H9 (cell line): ENCODE measurements around the gene NCAPG. TPM values are rescaled to one million over a fixed set of nuclear protein-coding genes. Genes with fewer than 3 reads are reported as not detected.

Experiments used
- DNase-seq: peaks from one replicate; pipeline ENCODE4 v3.0.0-alpha.2; 2017
- H2AFZ ChIP-seq: one replicate; pipeline ENCODE4 v1.6.1; 2013; ENCODE audit warnings: mild to moderate bottlenecking, low read length, control low read depth, moderate library complexity
- H2AK5ac ChIP-seq: 2 replicates; pipeline ENCODE4 v1.6.1; 2013; ENCODE audit warnings: low read length, control low read depth, mixed read lengths; ENCODE audit not compliant: insufficient read length
- H2BK120ac ChIP-seq: one replicate; pipeline ENCODE4 v1.6.1; 2013; ENCODE audit warnings: low read depth, mild to moderate bottlenecking, low read length, control low read depth, inconsistent platforms; ENCODE audit not compliant: poor library complexity, severe bottlenecking
- H2BK12ac ChIP-seq: 2 replicates; pipeline ENCODE4 v1.6.1; 2013; ENCODE audit warnings: low read length, control low read depth, mixed read lengths, low read depth; ENCODE audit not compliant: insufficient read length
- H2BK15ac ChIP-seq: 2 replicates; pipeline ENCODE4 v1.6.1; 2013; ENCODE audit warnings: low read depth, low read length, control low read depth
- H2BK20ac ChIP-seq: one replicate; pipeline ENCODE4 v1.6.1; 2013; ENCODE audit warnings: low read depth, mild to moderate bottlenecking, low read length, control low read depth, inconsistent platforms; ENCODE audit not compliant: poor library complexity, severe bottlenecking
- H2BK5ac ChIP-seq: 2 replicates; pipeline ENCODE4 v1.6.1; 2013; ENCODE audit warnings: low read length, control low read depth, mixed read lengths; ENCODE audit not compliant: insufficient read length
- H3K14ac ChIP-seq: 2 replicates; pipeline ENCODE4 v1.6.1; 2013; ENCODE audit warnings: low read length, control low read depth; ENCODE audit not compliant: insufficient read depth
- H3K18ac ChIP-seq: 2 replicates; pipeline ENCODE4 v1.6.1; 2013; ENCODE audit warnings: low read depth, mild to moderate bottlenecking, mixed read lengths, low read length, control low read depth; ENCODE audit not compliant: insufficient read length
- H3K23ac ChIP-seq: 2 replicates; pipeline ENCODE4 v1.6.1; 2013; ENCODE audit warnings: low read length, control low read depth, mixed read lengths, low read depth; ENCODE audit not compliant: insufficient read length
- H3K23me2 ChIP-seq: 2 replicates; pipeline ENCODE4 v1.6.1; 2013; ENCODE audit warnings: low read depth, mild to moderate bottlenecking, mixed read lengths, low read length, control low read depth; ENCODE audit not compliant: insufficient read length, poor library complexity, severe bottlenecking
- H3K27ac ChIP-seq: 2 replicates; pipeline ENCODE4 v1.5.1; 2013; ENCODE audit warnings: low read length, control low read depth, mixed read lengths, low read depth; ENCODE audit not compliant: insufficient read length
- H3K27me3 ChIP-seq: 2 replicates; pipeline ENCODE4 v1.6.1; 2013; ENCODE audit warnings: low read length, control low read depth, inconsistent platforms; ENCODE audit not compliant: insufficient read depth
- H3K4ac ChIP-seq: 2 replicates; pipeline ENCODE4 v1.6.1; 2013; ENCODE audit warnings: low read depth, mild to moderate bottlenecking, control low read depth, inconsistent platforms, low read length, moderate library complexity
- H3K4me1 ChIP-seq: 2 replicates; pipeline ENCODE4 v1.6.1; 2013; ENCODE audit warnings: low read length, control low read depth, inconsistent platforms; ENCODE audit not compliant: insufficient read depth
- H3K4me2 ChIP-seq: 2 replicates; pipeline ENCODE4 v1.6.1; 2013; ENCODE audit warnings: low read length, control low read depth, mixed read lengths; ENCODE audit not compliant: insufficient read length, insufficient read depth
- H3K56ac ChIP-seq: 2 replicates; pipeline ENCODE4 v1.6.1; 2013; ENCODE audit warnings: low read depth, mild to moderate bottlenecking, mixed read lengths, low read length, control low read depth; ENCODE audit not compliant: insufficient read length
- H3K79me1 ChIP-seq: 2 replicates; pipeline ENCODE4 v1.6.1; 2013; ENCODE audit warnings: low read depth, mild to moderate bottlenecking, moderate library complexity, low read length, control low read depth, inconsistent platforms; ENCODE audit not compliant: insufficient read depth, poor library complexity, severe bottlenecking
- H3K79me2 ChIP-seq: 2 replicates; pipeline ENCODE4 v1.6.1; 2013; ENCODE audit warnings: low read length, control low read depth, inconsistent platforms; ENCODE audit not compliant: insufficient read depth
- H3K9ac ChIP-seq: 2 replicates; pipeline ENCODE4 v1.6.1; 2013; ENCODE audit warnings: low read length, control low read depth, mixed read lengths; ENCODE audit not compliant: insufficient read length; ENCODE audit errors: extremely low read depth
- H3K9me3 ChIP-seq: one replicate; pipeline ENCODE4 v1.6.1; 2013; ENCODE audit warnings: low read depth, low read length, inconsistent platforms; ENCODE audit not compliant: control insufficient read depth
- H3T11ph ChIP-seq: one replicate; pipeline ENCODE4 v1.6.1; 2013; ENCODE audit warnings: mild to moderate bottlenecking, low read length, control low read depth, inconsistent platforms
- H4K20me1 ChIP-seq: one replicate; pipeline ENCODE4 v1.6.1; 2013; ENCODE audit not compliant: control insufficient read depth, insufficient read length, insufficient read depth
- H4K5ac ChIP-seq: 2 replicates; pipeline ENCODE4 v1.6.1; 2013; ENCODE audit warnings: low read depth, mild to moderate bottlenecking, mixed read lengths, low read length, control low read depth; ENCODE audit not compliant: insufficient read length
- H4K8ac ChIP-seq: replicated peaks from 2 replicates; pipeline ENCODE4 v1.6.1; 2013; ENCODE audit warnings: low read length, control low read depth, mixed read lengths, low read depth; ENCODE audit not compliant: insufficient read length
- H4K91ac ChIP-seq: 2 replicates; pipeline ENCODE4 v1.6.1; 2013; ENCODE audit warnings: low read depth, mild to moderate bottlenecking, moderate library complexity, mixed read lengths, low read length, control low read depth; ENCODE audit not compliant: insufficient read length
- H3K27ac Mint-ChIP-seq, 3 experiments: 2 replicates in 2 of 3; 3 replicates in 1 of 3; pipeline ENCODE4 v1.8.0; 2020 to 2021; ENCODE audit warnings: mixed read lengths in 3 of 3, mild to moderate bottlenecking in 1 of 3, moderate library complexity in 1 of 3
- H3K27me3 Mint-ChIP-seq: 2 replicates; pipeline ENCODE4 v1.8.0; 2021; ENCODE audit warnings: low read depth, mild to moderate bottlenecking, moderate library complexity, mixed read lengths
- H3K36me3 Mint-ChIP-seq, 3 experiments: 2 replicates in 2 of 3; 3 replicates in 1 of 3; pipeline ENCODE4 v1.8.0; 2020 to 2021; ENCODE audit warnings: low read depth in 3 of 3, mixed read lengths in 3 of 3; ENCODE audit not compliant: insufficient read depth in 1 of 3
- H3K4me1 Mint-ChIP-seq, 2 experiments: 2 replicates each; pipeline ENCODE4 v1.8.0; 2020; ENCODE audit warnings: mixed read lengths in 2 of 2
- H3K4me3 Mint-ChIP-seq, 2 experiments: 2 replicates in 1 of 2; 3 replicates in 1 of 2; pipeline ENCODE4 v1.8.0; 2020 to 2021; ENCODE audit warnings: mild to moderate bottlenecking in 2 of 2, mixed read lengths in 2 of 2, moderate library complexity in 1 of 2
- H3K9me3 Mint-ChIP-seq, 2 experiments: 2 replicates in 1 of 2; 3 replicates in 1 of 2; pipeline ENCODE4 v1.8.0; 2020; ENCODE audit warnings: mild to moderate bottlenecking in 2 of 2, mixed read lengths in 2 of 2, moderate library complexity in 1 of 2
- WGBS: extraction: QIAGEN DNeasy Blood & Tissue Kit; methylation state at CpG from one replicate; pipeline ENCODE4 v1.1.7; 2013; ENCODE audit warnings: missing lambda C conversion rate, low lambda C conversion rate, mixed read lengths; ENCODE audit not compliant: insufficient read length; ENCODE audit errors: extremely low coverage; 5-methylcytosine and 5-hydroxymethylcytosine counted together
- total RNA-seq: library from RNA; stranded (reverse); gene quantifications from 2 replicates; pipeline ENCODE4 v1.2.1, GENCODE V29; 2021
- TF ChIP-seq, protein P1 (sequence below): fragments of 200-600 bp; sonication (generic); conservative IDR thresholded peaks from 3 replicates; pipeline ENCODE4 v1.8.0; 2021; ENCODE audit warnings: antibody characterized with exemption, mild to moderate bottlenecking

The NCAPG gene
- total RNA-seq, 1 experiment from 2014 or later, result 48.8 TPM

DNA sequence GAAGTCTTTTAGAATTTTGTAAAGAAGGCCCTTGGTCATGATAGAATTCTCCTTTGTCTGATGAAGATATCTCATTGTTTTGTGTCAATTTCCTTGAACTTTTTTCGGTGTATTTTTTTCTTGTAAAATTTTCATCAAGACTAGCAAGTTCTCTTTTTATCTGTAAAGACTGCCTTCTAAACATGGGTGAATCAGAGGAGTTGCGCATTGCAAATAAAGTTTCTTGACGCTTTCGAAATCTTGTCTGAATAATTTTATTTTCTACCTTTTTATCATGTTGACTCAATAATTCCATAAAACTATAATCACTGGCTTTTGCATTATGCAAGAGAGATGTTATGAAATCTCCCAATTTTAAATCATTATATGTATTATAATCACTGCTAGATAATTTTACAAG, 66.2 kb downstream of the NCAPG start:
- no peak overlapping the region for H3K9ac ChIP-seq
- H3K79me2 ChIP-seq, result no peaks in the 10 kb centered on the region; the same call in 1 of the 2 replicates
- H3K36me3 Mint-ChIP-seq, result peaks cover 0 to 7% (median 0%) of the 10 kb centered on the region in 3 experiments; a peak in 2 of 7 replicates
- H3K9me3 Mint-ChIP-seq, result no peaks in the 10 kb centered on the region
- no peak overlapping the region for H3K23ac ChIP-seq
- no peaks in the 10 kb centered on the region for H3K27me3 Mint-ChIP-seq
- no peak overlapping the region for H3K4me2 ChIP-seq
- H2AFZ ChIP-seq, result no peak overlapping the region
- H2BK120ac ChIP-seq, result no peak overlapping the region
- TF ChIP-seq, protein P1, sequence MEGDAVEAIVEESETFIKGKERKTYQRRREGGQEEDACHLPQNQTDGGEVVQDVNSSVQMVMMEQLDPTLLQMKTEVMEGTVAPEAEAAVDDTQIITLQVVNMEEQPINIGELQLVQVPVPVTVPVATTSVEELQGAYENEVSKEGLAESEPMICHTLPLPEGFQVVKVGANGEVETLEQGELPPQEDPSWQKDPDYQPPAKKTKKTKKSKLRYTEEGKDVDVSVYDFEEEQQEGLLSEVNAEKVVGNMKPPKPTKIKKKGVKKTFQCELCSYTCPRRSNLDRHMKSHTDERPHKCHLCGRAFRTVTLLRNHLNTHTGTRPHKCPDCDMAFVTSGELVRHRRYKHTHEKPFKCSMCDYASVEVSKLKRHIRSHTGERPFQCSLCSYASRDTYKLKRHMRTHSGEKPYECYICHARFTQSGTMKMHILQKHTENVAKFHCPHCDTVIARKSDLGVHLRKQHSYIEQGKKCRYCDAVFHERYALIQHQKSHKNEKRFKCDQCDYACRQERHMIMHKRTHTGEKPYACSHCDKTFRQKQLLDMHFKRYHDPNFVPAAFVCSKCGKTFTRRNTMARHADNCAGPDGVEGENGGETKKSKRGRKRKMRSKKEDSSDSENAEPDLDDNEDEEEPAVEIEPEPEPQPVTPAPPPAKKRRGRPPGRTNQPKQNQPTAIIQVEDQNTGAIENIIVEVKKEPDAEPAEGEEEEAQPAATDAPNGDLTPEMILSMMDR, result no peak
- H4K8ac ChIP-seq, result no peak overlapping the region
- H3K27ac ChIP-seq, result no peak overlapping the region
- no peak overlapping the region for H3K4ac ChIP-seq
- no peak overlapping the region for H2BK20ac ChIP-seq
- H4K5ac ChIP-seq, result no peak overlapping the region
- no peak overlapping the region for H3K4me3 Mint-ChIP-seq
- no peak overlapping the region for H4K91ac ChIP-seq
- no peaks in the 10 kb centered on the region for H3K4me1 Mint-ChIP-seq
- no peaks in the 10 kb centered on the region for H4K20me1 ChIP-seq
- no peaks in the 10 kb centered on the region for H3K23me2 ChIP-seq
- H3K4me1 ChIP-seq, result no peaks in the 10 kb centered on the region
- H2BK15ac ChIP-seq, result no peak overlapping the region
- no peak overlapping the region for H2BK5ac ChIP-seq
- H2BK12ac ChIP-seq, result no peak overlapping the region
- H3K56ac ChIP-seq, result no peak overlapping the region
- no peak overlapping the region for H3T11ph ChIP-seq
- H3K27ac Mint-ChIP-seq, result no peak overlapping the region
- no peaks in the 10 kb centered on the region for H3K79me1 ChIP-seq
- H3K18ac ChIP-seq, result no peak overlapping the region
- H3K14ac ChIP-seq, result no peak overlapping the region
- no CpG with 5 or more reads among the region's 4 CpGs for WGBS
- H3K9me3 ChIP-seq, result no peaks in the 10 kb centered on the region
- no peak for DNase-seq
- no peak overlapping the region for H2AK5ac ChIP-seq
- no peaks in the 10 kb centered on the region for H3K27me3 ChIP-seq
